Glomerular endothelial cell (primary cell): ENCODE measurements around the gene ZDHHC11. TPM values are rescaled to one million over a fixed set of nuclear protein-coding genes. Genes with fewer than 3 reads are reported as not detected.
"Not testable (repeated sequence)": the region's sequence is repeated elsewhere in the genome, so short reads cannot be mapped to it uniquely, and the experiment has no call there.

ENCODE experiments used
- DNase-seq: peaks from one replicate; pipeline ENCODE4 v3.0.0-alpha.2; 2011; ENCODE audit warnings: low read depth, low spot score; ENCODE audit errors: extremely low read depth
- total RNA-seq: library from RNA; depleted of rRNA; stranded (reverse); fragments of >200 nt; gene quantifications from 2 replicates; pipeline ENCODE4 v1.2.3, GENCODE V29; 2015

The ZDHHC11 gene
- total RNA-seq, 1 donor from 2014 or later: 0.70 TPM

DNA sequence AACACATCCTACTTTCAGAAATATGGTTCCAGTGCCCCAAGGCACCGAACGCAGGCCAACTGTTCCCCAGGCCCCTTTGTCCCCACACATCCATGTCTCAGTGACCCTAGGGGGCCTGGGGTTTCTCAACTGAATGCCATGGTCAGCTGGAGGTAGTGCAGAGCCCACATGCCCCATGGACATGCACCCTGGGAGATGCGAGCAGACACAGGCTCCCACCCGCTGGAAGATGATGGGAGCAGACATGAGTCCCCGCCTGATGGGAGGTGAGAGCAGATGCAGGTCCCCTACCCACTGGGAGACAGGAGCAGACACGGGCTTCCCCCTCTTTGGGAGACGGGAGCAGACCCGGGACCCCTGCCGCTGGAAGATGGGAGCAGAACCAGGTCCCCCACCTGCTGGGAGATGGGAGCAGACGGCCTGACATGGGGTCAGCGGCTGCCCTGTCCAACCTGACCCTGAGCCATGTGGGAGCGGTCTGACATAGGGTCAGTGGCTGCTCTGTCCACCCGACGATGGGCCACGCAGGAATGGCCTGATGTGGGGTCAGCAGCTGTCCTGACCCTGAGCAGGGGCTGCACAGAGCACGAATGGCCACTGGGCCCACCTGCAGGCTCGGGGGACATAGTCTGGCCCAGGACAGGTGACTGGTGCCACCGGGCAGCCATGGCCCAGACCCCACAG lies 84.7 kb downstream of the ZDHHC11 start:
- DNase-seq: no peak

DNA sequence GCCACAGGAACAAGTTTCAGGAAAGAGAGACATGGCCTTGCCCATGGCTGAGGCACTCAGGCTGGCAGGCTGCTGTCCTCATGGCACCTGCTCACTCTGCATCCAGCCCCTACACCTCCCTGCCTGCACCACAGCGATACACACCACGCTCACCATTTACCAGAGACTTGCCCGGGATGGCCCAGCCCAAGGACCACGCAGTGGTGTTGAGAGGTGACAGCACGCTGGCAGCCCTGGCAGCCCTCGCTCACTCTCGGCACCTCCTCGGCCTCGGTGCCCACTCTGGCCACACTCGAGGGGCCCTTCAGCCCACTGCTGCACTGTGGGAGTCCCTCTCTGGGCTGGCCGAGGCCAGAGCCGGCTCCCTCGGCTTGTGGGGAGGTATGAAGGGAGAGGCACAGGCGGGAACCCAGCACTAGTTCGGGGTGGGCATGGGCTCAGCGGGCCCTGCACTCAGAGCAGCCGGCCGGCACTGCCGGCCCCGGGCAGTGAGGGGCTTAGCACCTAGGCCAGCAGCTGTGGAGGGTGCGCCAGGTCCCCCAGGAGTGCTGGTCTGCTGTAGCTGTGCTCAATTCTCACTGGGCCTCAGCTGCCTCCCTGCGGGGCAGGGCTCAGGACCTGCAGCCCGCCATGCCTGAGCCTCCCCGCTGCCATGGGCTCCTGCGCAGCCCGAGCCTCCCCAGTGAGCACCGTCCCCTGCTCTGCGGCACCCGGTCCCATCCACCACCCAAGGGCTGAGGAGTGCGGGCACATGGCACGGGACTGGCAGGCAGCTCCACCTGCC lies 86.6 kb downstream of the ZDHHC11 start:
- DNase-seq: no peak

- no peak for DNase-seq
Observed at GRCh38 chr5:763397-763796, 87.4 kb downstream of the ZDHHC11 start.

DNA sequence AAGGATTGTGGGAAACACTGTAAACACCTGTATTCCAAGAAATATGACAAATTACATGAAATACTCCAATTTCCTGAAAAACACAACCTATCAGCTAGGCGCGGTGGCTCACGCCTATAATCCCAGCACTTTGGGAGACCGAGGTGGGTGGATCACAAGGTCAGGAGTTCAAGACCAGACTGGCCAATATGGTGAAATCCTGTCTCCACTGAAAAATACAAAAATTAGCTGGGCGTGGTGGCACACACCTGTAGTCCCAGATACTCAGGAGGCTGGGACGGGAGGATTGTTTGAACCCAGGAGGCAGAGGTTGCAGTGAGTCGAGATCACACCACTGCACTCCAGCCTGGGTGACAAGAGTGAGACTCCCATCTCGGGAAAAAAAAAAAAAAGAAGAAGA lies 87.8 kb downstream of the ZDHHC11 start:
- not testable (repeated sequence) for DNase-seq

DNA sequence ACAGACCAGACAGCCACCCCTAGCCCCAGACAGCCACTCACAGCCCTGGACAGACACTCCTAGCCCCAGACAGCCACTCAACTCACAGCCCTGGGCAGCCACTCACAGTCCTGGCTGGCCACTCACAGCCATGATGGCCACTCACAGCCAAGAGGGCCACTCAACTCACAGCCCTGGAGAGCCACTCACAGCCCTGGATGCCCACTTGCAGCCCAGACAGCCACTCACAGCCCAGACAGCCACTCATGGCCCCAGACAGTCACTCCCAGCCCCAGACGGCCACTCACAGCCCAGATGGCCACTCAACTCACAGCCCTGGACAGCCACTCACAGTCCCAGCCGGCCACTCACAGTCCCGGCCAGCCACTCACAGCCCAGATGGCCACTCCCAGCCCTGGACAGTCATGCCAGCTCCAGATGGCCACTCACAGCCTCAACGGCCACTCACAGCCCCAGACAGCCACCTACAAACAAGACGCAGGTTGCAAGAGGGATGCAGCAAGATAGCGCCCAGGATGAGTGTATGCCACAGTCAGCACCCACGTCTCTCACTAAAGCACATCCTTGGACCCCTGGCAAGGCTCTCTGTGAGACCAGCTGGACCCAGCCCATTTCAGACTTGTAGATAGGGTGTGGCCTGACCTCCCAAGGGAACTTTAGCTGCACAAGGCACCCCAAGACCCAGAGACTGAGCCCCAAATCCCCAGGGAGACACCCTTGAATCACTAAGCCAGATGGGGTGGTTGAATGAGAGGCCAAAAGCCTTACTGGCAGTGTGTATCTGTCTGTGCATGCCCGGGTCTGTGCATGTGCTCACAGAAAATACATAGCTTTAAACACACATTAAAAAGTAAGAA lies 88.7 kb downstream of the ZDHHC11 start:
- no peak for DNase-seq

DNA sequence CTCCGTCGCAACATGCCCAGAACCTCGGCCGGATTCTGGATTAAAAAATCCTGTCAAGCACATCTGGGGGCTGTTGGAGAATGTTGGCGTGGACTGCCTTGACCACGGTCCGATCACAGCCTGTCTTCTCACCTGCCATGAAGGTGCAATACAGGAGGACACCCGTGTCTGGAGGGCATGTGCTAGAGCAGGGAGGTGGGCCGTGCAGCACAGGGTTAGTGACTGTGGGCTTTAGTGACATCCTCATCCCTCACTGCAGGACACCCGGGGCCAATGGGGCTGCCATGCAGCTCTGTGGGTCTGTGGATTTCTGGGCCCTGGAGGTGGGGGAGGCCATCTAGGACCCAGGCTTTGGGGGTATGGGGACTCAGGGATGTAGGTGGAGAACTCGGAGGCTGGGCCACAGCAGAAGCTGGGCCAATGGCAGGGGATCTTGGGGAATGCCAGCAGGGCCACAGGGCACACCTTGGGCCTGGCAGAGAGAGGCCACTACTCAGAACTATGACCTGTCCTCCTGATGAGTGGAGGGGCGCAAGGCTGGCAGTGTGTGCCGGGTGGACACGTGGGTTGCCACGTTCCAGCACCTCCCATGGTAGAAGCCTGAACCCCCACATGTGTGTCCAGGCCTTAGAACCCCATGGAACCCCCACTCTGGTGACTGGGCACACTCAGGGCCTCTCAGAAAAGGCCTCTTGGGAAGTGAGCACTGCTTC lies 89.6 kb downstream of the ZDHHC11 start:
- DNase-seq: no peak

DNA sequence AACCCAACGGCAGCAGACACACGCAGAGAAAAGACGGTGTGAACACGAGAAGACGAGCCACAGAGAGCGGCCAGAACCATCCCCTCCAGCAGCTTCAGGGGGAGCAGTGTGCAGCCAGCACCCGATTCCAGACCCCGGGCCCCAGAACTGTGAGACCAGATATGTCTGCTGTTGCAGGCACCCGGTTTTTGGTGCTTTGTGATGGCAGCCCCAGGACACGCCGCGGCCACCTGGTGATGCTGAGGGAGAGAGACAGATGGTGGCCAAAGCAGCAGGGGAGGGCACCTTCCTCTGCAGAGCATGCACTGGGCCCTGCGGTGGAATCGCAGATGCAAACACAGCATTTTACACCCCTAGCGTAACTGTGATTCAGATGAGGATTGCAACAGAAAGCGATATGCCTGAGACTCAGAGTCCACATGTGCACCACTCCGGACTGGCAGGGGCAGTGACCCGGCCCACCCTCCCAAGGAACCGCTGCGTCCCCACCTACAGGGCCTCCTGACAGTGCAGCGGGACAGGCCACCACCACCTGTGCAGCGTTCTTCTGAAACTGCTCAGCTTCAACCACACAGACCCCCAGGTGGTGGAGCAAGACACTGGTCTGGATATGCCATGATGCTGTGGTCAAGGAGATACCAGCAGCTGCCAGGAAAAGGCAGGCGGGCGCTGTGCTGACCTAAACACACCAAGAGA lies 90.3 kb downstream of the ZDHHC11 start:
- no peak for DNase-seq

DNA sequence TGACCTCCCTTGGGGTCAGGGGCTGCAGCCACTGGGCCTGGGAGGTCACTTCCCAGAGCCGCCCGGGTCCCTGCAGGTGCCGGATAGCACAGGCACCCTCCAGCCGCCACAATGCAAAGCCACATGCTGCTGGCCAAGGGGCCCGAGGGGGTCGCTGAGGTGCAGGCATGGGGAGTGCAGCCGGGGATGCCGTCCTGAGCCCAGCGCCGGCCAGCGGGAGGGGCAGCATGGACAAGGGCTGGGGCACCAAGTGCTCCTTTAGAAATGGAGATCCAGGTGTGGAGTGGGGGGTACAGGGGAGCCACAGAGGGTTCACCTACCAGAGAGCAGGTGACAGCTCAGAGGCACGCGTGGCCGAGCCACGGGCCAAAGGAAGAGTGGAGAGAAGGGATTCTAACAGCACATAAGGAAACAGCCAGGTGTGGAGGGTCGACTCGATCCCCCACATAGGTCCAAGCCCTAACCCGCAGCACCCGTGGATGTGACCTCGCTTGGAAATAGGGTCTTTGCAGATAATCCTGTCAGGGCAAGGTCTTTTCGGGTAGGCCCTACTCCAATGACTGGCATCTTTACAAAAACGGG lies 90.9 kb downstream of the ZDHHC11 start:
- no peak for DNase-seq

DNA sequence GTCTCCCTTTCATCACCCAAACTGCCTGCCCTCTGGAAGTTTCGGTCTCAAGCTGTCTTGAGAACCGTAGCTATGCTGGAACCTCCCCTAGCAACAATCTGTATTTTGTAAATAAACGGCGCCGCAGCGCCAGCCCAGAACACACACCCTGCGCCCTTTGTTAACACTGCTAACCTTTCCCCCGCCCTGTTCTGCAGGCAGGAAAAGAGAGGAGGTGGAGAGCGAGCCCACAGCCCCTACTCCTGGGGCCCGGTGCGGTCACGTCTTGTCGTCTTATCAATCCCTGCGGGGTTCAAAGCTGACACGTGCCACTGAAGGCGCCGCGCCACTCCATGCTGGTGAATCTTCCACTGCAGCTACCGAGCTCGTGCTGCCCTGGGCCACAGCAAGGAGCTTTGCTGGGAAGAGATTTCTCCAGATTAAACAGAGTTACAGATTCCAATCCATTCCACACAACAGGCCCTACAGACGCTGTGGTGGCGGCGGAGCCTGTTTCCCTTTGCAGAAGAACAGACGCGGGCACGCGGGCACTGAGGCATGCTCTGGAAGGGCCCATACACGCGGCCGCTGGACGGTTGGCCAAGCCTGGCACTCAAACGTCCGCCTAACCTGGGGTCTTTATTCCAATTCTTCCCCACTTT lies 91.6 kb downstream of the ZDHHC11 start:
- DNase-seq: no peak

DNA sequence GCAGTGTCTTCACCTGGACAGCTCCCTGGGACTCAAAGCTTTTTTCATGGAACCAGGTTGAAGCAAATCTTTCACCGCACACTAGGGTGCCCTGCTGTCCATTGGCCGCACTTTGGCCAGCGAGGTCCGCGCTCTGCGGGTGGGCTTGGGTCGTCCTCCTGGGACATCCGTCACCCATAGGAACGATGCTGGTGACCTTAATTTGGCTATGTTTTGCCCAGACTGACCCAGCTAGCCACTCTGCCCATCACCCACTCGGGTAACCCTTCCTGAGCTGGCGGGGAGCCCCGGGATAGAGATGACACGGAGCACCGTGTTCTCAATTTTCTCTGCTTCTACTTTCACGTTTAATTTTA lies 92.1 kb downstream of the ZDHHC11 start:
- no peak for DNase-seq

DNA sequence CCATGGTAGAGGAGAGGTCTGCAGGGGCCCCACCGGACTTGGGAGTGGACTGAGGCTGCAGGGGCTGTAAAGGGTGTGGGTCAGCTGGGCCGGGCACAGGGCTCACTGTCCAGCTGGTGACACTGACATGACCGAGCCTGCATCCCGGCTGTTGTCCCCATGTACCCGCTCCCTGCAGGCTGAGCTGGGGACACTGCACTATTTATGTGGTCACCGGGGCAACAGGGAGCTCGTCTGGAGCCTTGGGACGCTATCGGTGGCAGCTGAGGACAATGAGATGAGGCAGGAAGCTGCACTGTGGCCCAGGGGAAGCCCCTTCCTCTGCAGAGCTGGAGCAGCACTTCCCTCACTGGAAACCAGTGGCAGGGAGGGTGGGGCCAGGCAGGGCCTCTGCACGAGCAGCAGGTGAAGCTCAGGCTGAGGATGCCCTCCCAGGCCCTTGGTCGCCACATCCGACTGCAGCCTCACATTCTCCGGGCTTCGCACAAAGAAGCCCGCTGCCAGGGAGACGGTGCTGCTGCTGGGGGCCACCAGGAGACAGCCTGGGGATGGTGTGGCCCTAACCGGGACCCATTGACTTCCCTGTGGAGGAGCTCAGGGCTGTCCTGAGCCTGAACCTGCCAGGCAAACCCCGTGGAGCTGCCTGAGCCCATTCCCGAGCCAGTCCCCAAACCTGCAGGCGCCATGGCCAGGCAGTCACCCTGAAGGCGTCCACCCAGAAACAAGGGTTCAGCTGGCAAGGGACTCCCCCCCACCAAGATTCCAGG lies 92.7 kb downstream of the ZDHHC11 start:
- no peak for DNase-seq

DNA sequence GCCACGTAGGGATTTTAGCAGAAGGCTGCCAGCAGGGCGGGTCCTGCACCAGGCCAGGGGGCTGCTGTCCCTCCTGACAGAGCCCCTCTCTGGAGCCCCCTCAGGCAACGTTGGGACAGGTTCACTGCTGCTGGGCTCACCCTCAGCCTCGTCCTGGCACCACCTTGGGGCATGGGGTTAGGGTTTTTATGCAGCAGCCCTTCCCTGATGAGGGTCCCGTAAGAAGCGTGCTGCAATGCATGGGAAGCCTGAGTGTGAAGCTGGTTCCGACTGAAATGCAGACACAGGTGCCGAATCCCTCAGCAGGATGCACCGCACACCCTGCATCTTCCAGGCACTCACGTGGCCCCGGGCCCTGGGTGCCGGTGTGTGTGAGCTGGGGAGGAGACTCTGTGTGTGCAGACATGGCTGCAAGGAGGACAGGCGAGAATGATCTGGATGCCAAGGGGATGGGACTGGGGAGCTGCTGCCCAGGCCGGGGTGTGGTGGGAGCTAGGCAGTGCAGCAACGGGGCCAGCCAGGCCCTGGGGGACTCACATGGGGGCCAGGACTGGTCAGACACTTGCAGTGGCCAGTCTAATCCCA lies 93.3 kb downstream of the ZDHHC11 start:
- DNase-seq: no peak

DNA sequence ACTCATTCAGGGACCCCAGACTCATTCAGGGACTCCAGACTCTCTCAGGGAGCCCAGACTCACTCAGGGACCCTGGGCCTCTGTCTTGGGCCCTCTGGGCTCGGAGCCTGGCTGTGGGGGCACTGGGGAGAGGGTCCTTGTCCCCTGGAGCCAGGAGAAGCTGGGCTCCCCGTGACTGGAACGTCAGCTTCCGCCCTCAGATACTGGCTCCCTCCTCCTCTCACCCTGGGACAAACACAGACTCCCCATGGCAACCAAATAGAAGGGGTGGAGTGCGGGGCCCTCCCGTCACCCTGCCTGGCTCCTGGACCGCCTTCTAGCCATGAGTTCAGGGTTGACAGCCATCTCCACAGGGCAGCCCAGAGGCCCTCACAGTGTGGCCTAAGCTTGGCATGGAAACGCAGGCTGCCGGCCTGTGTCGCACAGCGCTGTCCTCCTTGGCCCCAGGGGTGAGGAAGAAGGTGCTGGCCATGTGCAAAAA lies 93.9 kb downstream of the ZDHHC11 start:
- no peak for DNase-seq

DNA sequence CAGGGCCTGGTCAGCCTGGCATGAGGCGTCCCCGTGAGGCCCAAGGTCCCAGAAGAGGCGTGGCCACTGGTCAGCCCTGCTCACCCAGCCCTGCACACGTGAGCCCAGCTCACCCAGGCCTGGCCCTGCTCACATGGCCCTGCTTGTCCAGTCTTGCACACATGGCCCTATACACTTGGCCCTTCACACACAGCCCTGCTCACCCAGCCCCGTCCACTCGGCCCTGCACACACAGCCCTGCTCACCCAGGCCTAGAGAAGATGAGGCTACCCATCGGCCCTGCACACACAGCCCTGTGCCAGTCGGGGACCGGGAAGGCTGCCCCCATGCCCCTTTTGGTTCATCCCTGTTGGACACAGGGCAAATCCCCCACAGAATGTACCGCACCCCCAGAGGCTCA lies 94.6 kb downstream of the ZDHHC11 start:
- no peak for DNase-seq

- not testable (repeated sequence) for DNase-seq
Observed at GRCh38 chr5:754143-754632, 96.6 kb downstream of the ZDHHC11 start.

GRCh38 chr5:753567-754142 lies 97.1 kb downstream of the ZDHHC11 start:
- DNase-seq: not testable (repeated sequence)

GRCh38 chr5:752532-753115 lies 98.2 kb downstream of the ZDHHC11 start:
- not testable (repeated sequence) for DNase-seq
